Osteocyte (in vitro differentiated cells): ENCODE data around the gene PPARA. TPM values are rescaled to one million over a fixed set of nuclear protein-coding genes. Genes with fewer than 3 reads are reported as not detected.

Experiments used
- DNase-seq: peaks from one replicate; pipeline ENCODE4 v3.0.0; 2021; ENCODE audit warnings: mixed read lengths; ENCODE audit not compliant: unreplicated experiment; ENCODE audit errors: extremely low spot score
- H3K27ac Mint-ChIP-seq: one replicate; pipeline ENCODE4 v1.8.0; 2021; ENCODE audit warnings: mild to moderate bottlenecking, mixed read lengths; ENCODE audit not compliant: unreplicated experiment
- H3K27me3 Mint-ChIP-seq: one replicate; pipeline ENCODE4 v1.8.0; 2021; ENCODE audit warnings: mixed read lengths; ENCODE audit not compliant: unreplicated experiment
- H3K36me3 Mint-ChIP-seq: one replicate; pipeline ENCODE4 v1.8.0; 2021; ENCODE audit warnings: mixed read lengths; ENCODE audit not compliant: unreplicated experiment
- H3K4me1 Mint-ChIP-seq: one replicate; pipeline ENCODE4 v1.8.0; 2021; ENCODE audit warnings: mixed read lengths; ENCODE audit not compliant: unreplicated experiment
- H3K4me3 Mint-ChIP-seq: one replicate; pipeline ENCODE4 v1.8.0; 2021; ENCODE audit warnings: mild to moderate bottlenecking, moderate library complexity, mixed read lengths; ENCODE audit not compliant: unreplicated experiment
- H3K9me3 Mint-ChIP-seq: one replicate; pipeline ENCODE4 v1.8.0; 2021; ENCODE audit warnings: mixed read lengths; ENCODE audit not compliant: unreplicated experiment
- CTCF ChIP-seq: fragments of 200-600 bp; sonication (generic); IDR thresholded peaks from 2 replicates; pipeline ENCODE4 v1.5.0; 2021; ENCODE audit warnings: antibody characterized with exemption, mild to moderate bottlenecking, moderate library complexity
- total RNA-seq: library from RNA; stranded (reverse); gene quantifications from 2 replicates; pipeline ENCODE4 v1.2.1, GENCODE V29; 2021

The PPARA gene
- total RNA-seq, 1 donor from 2014 or later: 21.9 TPM

GRCh38 chr22:46290843-46291785 lies 140.8 kb downstream of the PPARA start:
- Mint-ChIP-seq H3K27me3 (no peaks in the 10 kb centered on the region), H3K4me3 (no peak overlapping the region), H3K27ac (no peak overlapping the region), H3K4me1 (peaks cover 20% of the 10 kb centered on the region), H3K9me3 (peaks cover 2% of the 10 kb centered on the region), H3K36me3 (peaks cover 18% of the 10 kb centered on the region)
- no peak for TF ChIP-seq CTCF
- no peak for DNase-seq

- peaks cover 2% of the 10 kb centered on the region for H3K9me3 Mint-ChIP-seq
- H3K36me3 Mint-ChIP-seq: peaks cover 18% of the 10 kb centered on the region
- DNase-seq: no peak
- no peaks in the 10 kb centered on the region for H3K27me3 Mint-ChIP-seq
- H3K4me3 Mint-ChIP-seq: no peak overlapping the region
- H3K27ac Mint-ChIP-seq: no peak overlapping the region
- peaks cover 26% of the 10 kb centered on the region for H3K4me1 Mint-ChIP-seq
- no peak for TF ChIP-seq CTCF
Observed at GRCh38 chr22:46292173-46292572, 141.8 kb downstream of the PPARA start.

- Mint-ChIP-seq H3K4me3 (no peak overlapping the region), H3K9me3 (peaks cover 2% of the 10 kb centered on the region), H3K27me3 (no peaks in the 10 kb centered on the region), H3K36me3 (peaks cover 18% of the 10 kb centered on the region), H3K4me1 (peaks cover 31% of the 10 kb centered on the region), H3K27ac (peak overlapping the region; percentile 3)
- no peak for DNase-seq
- TF ChIP-seq CTCF: no peak
Observed at GRCh38 chr22:46292732-46293131, 142.4 kb downstream of the PPARA start.

Other genes with a start within 250 kb of the PPARA start
- gene WNT7B, start 173.4 kb upstream of the PPARA start, total RNA-seq: 2.3 and 2.7 TPM in 2 replicates
- 8.1 and 11.1 TPM in 2 replicates for gene CDPF1, start 99.8 kb downstream of the PPARA start, total RNA-seq
- gene PKDREJ, start 112.8 kb downstream of the PPARA start, total RNA-seq: 0.05 TPM in 1 of 2 replicates, not detected in the other
- 26.2 and 28.1 TPM in 2 replicates for gene TTC38, start 117.5 kb downstream of the PPARA start, total RNA-seq
- 9.4 and 10.0 TPM in 2 replicates for gene GTSE1, start 146.3 kb downstream of the PPARA start, total RNA-seq
- 36.7 and 38.2 TPM in 2 replicates for gene TRMU, start 185.2 kb downstream of the PPARA start, total RNA-seq